HUDEP-2 (cell line): Measurements from ENCODE around the gene CYTH2.
A peak's percentile ranks its signal among the peaks of the same experiment; 100 is the strongest.
"Not testable (repeated sequence)": the region's sequence is repeated elsewhere in the genome, so short reads cannot be mapped to it uniquely, and the experiment has no call there.

ENCODE experiments used
- DNase-seq, 76 experiments: peaks; one replicate each; lab custom pipeline; 2025; ENCODE audit not compliant: unreplicated experiment in 76 of 76; lab: John Stamatoyannopoulos, UW

The CYTH2 gene

GRCh38 chr19:48510421-48511268 lies 41.5 kb downstream of the CYTH2 start:
- DNase-seq: peak in 47 of 76 experiments; percentile 6 to 67 (median 41)

- DNase-seq: no peak
Measured at GRCh38 chr19:48511321-48511731, 42.2 kb downstream of the CYTH2 start.

GRCh38 chr19:48511800-48512503 lies 42.8 kb downstream of the CYTH2 start, which contains the start of gene LMTK3:
TSS of gene LMTK3 (minus strand) at chr19:48511835. CDS start at chr19:48511576, 259 bp downstream.
- DNase-seq: peak in 4 of 76 experiments; percentile 6 to 22 (median 10)

GRCh38 chr19:48512504-48513288 lies 43.5 kb downstream of the CYTH2 start:
- DNase-seq: no peak

- DNase-seq: peak in 51 of 76 experiments; percentile 16 to 69 (median 47)
Measured at GRCh38 chr19:48513289-48514122, 44.3 kb downstream of the CYTH2 start.

GRCh38 chr19:48514123-48514458 lies 44.9 kb downstream of the CYTH2 start:
- DNase-seq: no peak

GRCh38 chr19:48516536-48516935 lies 47.4 kb downstream of the CYTH2 start:
- no peak for DNase-seq

GRCh38 chr19:48518207-48518606 lies 49.0 kb downstream of the CYTH2 start:
- no peak for DNase-seq

- DNase-seq: not testable (repeated sequence)
Measured at GRCh38 chr19:48519426-48519825, 50.3 kb downstream of the CYTH2 start.

GRCh38 chr19:48520134-48520533 lies 51.0 kb downstream of the CYTH2 start:
- DNase-seq: no peak

- DNase-seq: no peak
Measured at GRCh38 chr19:48524221-48524620, 55.1 kb downstream of the CYTH2 start.

GRCh38 chr19:48524732-48525131 lies 55.6 kb downstream of the CYTH2 start:
- no peak for DNase-seq

- no peak for DNase-seq
Measured at GRCh38 chr19:48529156-48529555, 60.0 kb downstream of the CYTH2 start.

- DNase-seq: no peak
Measured at GRCh38 chr19:48530066-48530720, 61.0 kb downstream of the CYTH2 start.

- no peak for DNase-seq
Measured at GRCh38 chr19:48530770-48531169, 61.6 kb downstream of the CYTH2 start.
